ENCODE data around the gene SLC18B1.

SLC18B1 gene

GRCh38 chr6:132797951-132798868, at the start of gene SLC18B1:
TSS of gene SLC18B1 (minus strand) at chr6:132798637. CDS start at chr6:132798456, 181 bp downstream.
- DNase-seq (ENCODE audit: low read depth in 3 of 3), result peak in 1 of 3 experiments; percentile 61

- no peak for DNase-seq (ENCODE audit: low read depth in 3 of 3)
Observed at GRCh38 chr6:132843316-132844035, 45.0 kb upstream of the SLC18B1 start.

- DNase-seq (ENCODE audit: low read depth in 3 of 3), result no peak
Observed at GRCh38 chr6:132841966-132842365, 43.5 kb upstream of the SLC18B1 start.

- no peak for DNase-seq (ENCODE audit: low read depth in 3 of 3)
Observed at GRCh38 chr6:132832891-132833290, 34.5 kb upstream of the SLC18B1 start.

GRCh38 chr6:132830334-132830751, 31.9 kb upstream of the SLC18B1 start:
- DNase-seq (ENCODE audit: low read depth in 3 of 3), result no peak

- DNase-seq (ENCODE audit: low read depth in 3 of 3), result peak in 1 of 3 experiments; percentile 5
Observed at GRCh38 chr6:132820629-132821381, 22.4 kb upstream of the SLC18B1 start.

GRCh38 chr6:132819405-132820161, 21.1 kb upstream of the SLC18B1 start:
- DNase-seq (ENCODE audit: low read depth in 3 of 3), result no peak

GRCh38 chr6:132818404-132819359, 20.2 kb upstream of the SLC18B1 start:
- DNase-seq (ENCODE audit: low read depth in 3 of 3), result no peak

- DNase-seq (ENCODE audit: low read depth in 3 of 3), result no peak
Observed at GRCh38 chr6:132817554-132818403, 19.3 kb upstream of the SLC18B1 start.

- DNase-seq (ENCODE audit: low read depth in 3 of 3), result no peak
Observed at GRCh38 chr6:132816660-132817059, 18.2 kb upstream of the SLC18B1 start.

GRCh38 chr6:132814716-132815570, 16.5 kb upstream of the SLC18B1 start:
- no peak for DNase-seq (ENCODE audit: low read depth in 3 of 3)

- no peak for DNase-seq (ENCODE audit: low read depth in 3 of 3)
Observed at GRCh38 chr6:132813173-132813856, 14.9 kb upstream of the SLC18B1 start.

- no peak for DNase-seq (ENCODE audit: low read depth in 3 of 3)
Observed at GRCh38 chr6:132812756-132813172, 14.3 kb upstream of the SLC18B1 start.

- DNase-seq (ENCODE audit: low read depth in 3 of 3), result no peak
Observed at GRCh38 chr6:132812255-132812732, 13.9 kb upstream of the SLC18B1 start.

- DNase-seq (ENCODE audit: low read depth in 3 of 3), result no peak
Observed at GRCh38 chr6:132811276-132811675, 12.8 kb upstream of the SLC18B1 start.

GRCh38 chr6:132805548-132805947, 7.1 kb upstream of the SLC18B1 start:
- DNase-seq (ENCODE audit: low read depth in 3 of 3), result no peak

GRCh38 chr6:132804251-132804650, 5.8 kb upstream of the SLC18B1 start:
- DNase-seq (ENCODE audit: low read depth in 3 of 3), result no peak
